ENCODE data around the gene NEO1.
"Not testable (repeated sequence)": the region's sequence is repeated elsewhere in the genome, so short reads cannot be mapped to it uniquely, and the experiment has no call there.

Gene NEO1

DNA sequence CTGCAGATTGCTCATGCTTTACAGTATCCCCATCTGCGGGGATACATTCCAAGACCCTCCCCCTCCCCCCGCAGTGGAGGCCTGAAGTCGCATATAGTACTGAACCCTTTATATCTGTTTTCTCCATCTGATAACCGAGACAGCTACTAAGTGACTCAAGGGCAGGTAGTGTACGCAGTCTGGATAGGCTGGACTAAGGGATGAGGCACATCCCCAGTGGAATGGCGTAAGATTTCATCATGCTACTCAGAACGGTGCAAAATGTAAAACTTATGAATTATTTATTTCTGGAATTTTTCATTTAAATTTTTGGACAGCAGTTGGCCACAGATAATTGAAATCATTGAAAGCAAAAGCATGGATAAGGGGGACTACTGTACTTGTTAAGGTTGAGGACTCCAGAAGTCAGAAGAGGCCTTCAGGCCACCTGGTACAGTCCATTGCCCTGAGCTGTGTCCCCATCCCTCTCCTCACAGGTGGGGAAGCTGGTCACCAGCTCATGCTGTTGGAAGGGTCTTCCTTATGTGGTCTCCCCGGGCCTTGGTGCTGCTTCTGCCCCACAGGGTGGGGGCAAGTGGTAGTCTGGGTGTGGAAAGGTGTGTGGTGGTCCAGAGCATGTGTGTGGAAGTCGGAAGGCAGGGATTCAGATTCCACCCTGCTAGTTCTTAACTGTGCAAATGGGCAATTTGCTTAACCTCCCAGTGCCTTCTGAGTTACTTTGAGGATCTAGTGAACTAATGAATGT is 244.5 kb downstream of the NEO1 start:
- no peak overlapping the region for H3K4me3 ChIP-seq (ENCODE audit: low read length)
- no peak overlapping the region for H3K4me2 ChIP-seq (ENCODE audit: low read length)
- H3K9me2 ChIP-seq (replicated peaks; ENCODE audit: control insufficient read depth, low read length): no peaks in the 10 kb centered on the region
- H3K27me3 ChIP-seq (ENCODE audit: control insufficient read depth, low read length): peaks cover 4% of the 10 kb centered on the region
- no peaks in the 10 kb centered on the region for H3K79me2 ChIP-seq (ENCODE audit: control insufficient read depth, low read length)
- H3K27ac ChIP-seq (ENCODE audit: low read depth, low read length): no peak overlapping the region
- H4K20me1 ChIP-seq (ENCODE audit: control insufficient read depth, insufficient read depth, low read depth, low read length): no peaks in the 10 kb centered on the region
- no peak for TF ChIP-seq EZH2phosphoT487 (IDR thresholded peaks at IDR 0.05; ENCODE audit: borderline replicate concordance, low read length)
- TF ChIP-seq, protein P1, sequence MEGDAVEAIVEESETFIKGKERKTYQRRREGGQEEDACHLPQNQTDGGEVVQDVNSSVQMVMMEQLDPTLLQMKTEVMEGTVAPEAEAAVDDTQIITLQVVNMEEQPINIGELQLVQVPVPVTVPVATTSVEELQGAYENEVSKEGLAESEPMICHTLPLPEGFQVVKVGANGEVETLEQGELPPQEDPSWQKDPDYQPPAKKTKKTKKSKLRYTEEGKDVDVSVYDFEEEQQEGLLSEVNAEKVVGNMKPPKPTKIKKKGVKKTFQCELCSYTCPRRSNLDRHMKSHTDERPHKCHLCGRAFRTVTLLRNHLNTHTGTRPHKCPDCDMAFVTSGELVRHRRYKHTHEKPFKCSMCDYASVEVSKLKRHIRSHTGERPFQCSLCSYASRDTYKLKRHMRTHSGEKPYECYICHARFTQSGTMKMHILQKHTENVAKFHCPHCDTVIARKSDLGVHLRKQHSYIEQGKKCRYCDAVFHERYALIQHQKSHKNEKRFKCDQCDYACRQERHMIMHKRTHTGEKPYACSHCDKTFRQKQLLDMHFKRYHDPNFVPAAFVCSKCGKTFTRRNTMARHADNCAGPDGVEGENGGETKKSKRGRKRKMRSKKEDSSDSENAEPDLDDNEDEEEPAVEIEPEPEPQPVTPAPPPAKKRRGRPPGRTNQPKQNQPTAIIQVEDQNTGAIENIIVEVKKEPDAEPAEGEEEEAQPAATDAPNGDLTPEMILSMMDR (IDR thresholded peaks at IDR 0.05; ENCODE audit: low read depth, low read length, poor library complexity, severe bottlenecking): no peak
- H3K9me3 ChIP-seq (ENCODE audit: control insufficient read depth, insufficient read depth, low read length): no peaks in the 10 kb centered on the region
- no peaks in the 10 kb centered on the region for H3K36me3 ChIP-seq (ENCODE audit: control insufficient read depth, low read length)
- no peaks in the 10 kb centered on the region for H3F3A ChIP-seq (ENCODE audit: control insufficient read depth, insufficient read depth)
- no peaks in the 10 kb centered on the region for H3K4me1 ChIP-seq (ENCODE audit: control insufficient read depth, low read length)

DNA sequence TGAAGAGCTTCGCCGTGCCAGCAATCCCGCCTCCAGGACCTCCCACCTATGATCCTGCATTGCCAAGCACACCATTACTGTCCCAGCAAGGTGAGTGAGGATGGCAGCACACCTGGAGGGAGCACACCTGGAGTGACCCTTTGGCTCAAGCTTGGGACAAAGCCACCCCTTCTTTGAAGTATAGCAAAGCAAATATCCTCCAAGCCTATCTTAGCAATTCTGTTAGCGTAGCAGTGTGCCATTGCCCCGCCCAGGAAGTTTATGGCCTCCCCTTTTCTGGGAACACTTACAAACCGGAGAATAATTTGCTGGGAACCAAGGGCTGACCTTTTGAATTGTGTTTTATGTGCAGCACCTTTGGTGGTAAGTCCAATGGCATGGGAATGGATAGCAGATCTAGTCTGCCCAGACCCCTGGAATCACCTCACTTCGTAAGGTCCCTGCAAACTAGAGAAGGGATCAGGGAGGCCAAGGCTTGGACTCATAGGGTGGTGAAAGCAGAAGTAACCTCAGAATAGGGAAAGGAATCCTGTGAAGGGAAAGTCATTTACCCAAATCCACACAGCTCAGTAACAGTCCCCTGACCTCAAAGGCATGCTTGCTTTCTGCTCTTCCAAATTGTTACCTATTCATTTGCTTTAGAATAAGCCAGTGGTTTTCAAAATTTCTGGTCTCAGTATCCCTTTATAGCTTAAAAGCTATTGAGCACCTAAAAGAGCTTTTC is 246.4 kb downstream of the NEO1 start:
- Histone ChIP-seq H3F3A (ENCODE audit: control insufficient read depth, insufficient read depth) (no peaks in the 10 kb centered on the region), H3K79me2 (ENCODE audit: control insufficient read depth, low read length) (no peaks in the 10 kb centered on the region), H3K27ac (ENCODE audit: low read depth, low read length) (no peak overlapping the region), H3K4me2 (ENCODE audit: low read length) (no peak overlapping the region), H3K9me3 (ENCODE audit: control insufficient read depth, insufficient read depth, low read length) (no peaks in the 10 kb centered on the region), H3K27me3 (ENCODE audit: control insufficient read depth, low read length) (no peaks in the 10 kb centered on the region; the same call in 1 of the 2 replicates), H3K36me3 (ENCODE audit: control insufficient read depth, low read length) (no peaks in the 10 kb centered on the region), H4K20me1 (ENCODE audit: control insufficient read depth, insufficient read depth, low read depth, low read length) (no peaks in the 10 kb centered on the region), H3K4me3 (ENCODE audit: low read length) (no peak overlapping the region), H3K9me2 (replicated peaks; ENCODE audit: control insufficient read depth, low read length) (no peaks in the 10 kb centered on the region), H3K4me1 (ENCODE audit: control insufficient read depth, low read length) (no peaks in the 10 kb centered on the region)
- TF ChIP-seq EZH2phosphoT487 (IDR thresholded peaks at IDR 0.05; ENCODE audit: borderline replicate concordance, low read length): no peak
- TF ChIP-seq, protein P1 (IDR thresholded peaks at IDR 0.05; ENCODE audit: low read depth, low read length, poor library complexity, severe bottlenecking): no peak

DNA sequence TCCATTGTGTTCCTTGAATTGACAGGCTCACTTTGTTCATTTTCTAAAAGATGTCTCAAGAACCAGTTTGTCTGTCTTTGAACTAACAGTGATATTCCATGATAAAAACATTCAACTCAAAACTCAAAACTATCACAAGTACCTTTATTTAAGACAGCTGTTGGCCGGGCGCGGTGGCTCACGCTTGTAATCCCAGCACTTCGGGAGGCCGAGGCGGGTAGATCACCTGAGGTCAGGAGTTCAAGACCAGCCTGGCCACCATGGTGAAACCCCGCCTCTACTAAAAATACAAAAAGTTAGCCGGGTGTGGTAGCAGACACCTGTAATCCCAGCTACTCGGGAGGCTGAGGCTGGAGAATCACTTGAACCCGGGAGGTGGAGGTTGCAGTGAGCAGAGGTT is 248.0 kb downstream of the NEO1 start:
- H4K20me1 ChIP-seq (ENCODE audit: control insufficient read depth, insufficient read depth, low read depth, low read length); H3K9me2 ChIP-seq (replicated peaks; ENCODE audit: control insufficient read depth, low read length); H3K4me1 ChIP-seq (ENCODE audit: control insufficient read depth, low read length); H3K27ac ChIP-seq (ENCODE audit: low read depth, low read length); H3K4me3 ChIP-seq (ENCODE audit: low read length); H3K36me3 ChIP-seq (ENCODE audit: control insufficient read depth, low read length); H3K79me2 ChIP-seq (ENCODE audit: control insufficient read depth, low read length); H3F3A ChIP-seq (ENCODE audit: control insufficient read depth, insufficient read depth); H3K27me3 ChIP-seq (ENCODE audit: control insufficient read depth, low read length); H3K9me3 ChIP-seq (ENCODE audit: control insufficient read depth, insufficient read depth, low read length); H3K4me2 ChIP-seq (ENCODE audit: low read length): not testable (repeated sequence)

DNA sequence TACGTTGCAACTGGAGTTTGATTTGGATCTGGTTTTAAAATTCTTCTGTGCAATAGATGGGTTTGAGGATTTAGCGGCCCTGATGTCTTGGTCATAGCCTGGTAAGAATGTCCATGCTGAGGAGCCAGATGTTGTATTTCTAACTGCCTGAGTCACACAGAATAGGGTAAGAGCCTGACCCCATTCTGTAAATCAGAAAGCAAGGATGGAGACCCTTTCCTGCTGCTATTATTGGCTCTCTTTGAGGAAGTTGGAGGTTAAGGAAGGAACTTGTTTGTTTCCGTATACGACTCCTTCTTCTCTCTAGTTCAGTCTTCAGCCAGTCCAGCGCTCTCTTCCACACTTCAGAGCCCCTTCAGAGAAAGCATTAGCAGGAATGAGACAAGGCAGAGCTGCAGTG is 251.4 kb downstream of the NEO1 start:
- no peaks in the 10 kb centered on the region for H3K4me1 ChIP-seq (ENCODE audit: control insufficient read depth, low read length)
- no peak for TF ChIP-seq EZH2phosphoT487 (IDR thresholded peaks at IDR 0.05; ENCODE audit: borderline replicate concordance, low read length)
- TF ChIP-seq, protein P1 (IDR thresholded peaks at IDR 0.05; ENCODE audit: low read depth, low read length, poor library complexity, severe bottlenecking): no peak

More for the DNA sequence above, 251.4 kb downstream of the NEO1 start:
- no peaks in the 10 kb centered on the region for H3K9me2 ChIP-seq (replicated peaks; ENCODE audit: control insufficient read depth, low read length)
- no peak overlapping the region for H3K4me3 ChIP-seq (ENCODE audit: low read length)
- no peaks in the 10 kb centered on the region for H3K9me3 ChIP-seq (ENCODE audit: control insufficient read depth, insufficient read depth, low read length)
- peaks cover 3% of the 10 kb centered on the region; the same call in 1 of the 2 replicates for H3K27me3 ChIP-seq (ENCODE audit: control insufficient read depth, low read length)
- no peak overlapping the region for H3K4me2 ChIP-seq (ENCODE audit: low read length)
- no peaks in the 10 kb centered on the region for H3F3A ChIP-seq (ENCODE audit: control insufficient read depth, insufficient read depth)
- no peaks in the 10 kb centered on the region for H4K20me1 ChIP-seq (ENCODE audit: control insufficient read depth, insufficient read depth, low read depth, low read length)
- H3K36me3 ChIP-seq (ENCODE audit: control insufficient read depth, low read length): no peaks in the 10 kb centered on the region
- no peak overlapping the region for H3K27ac ChIP-seq (ENCODE audit: low read depth, low read length)
- no peaks in the 10 kb centered on the region for H3K79me2 ChIP-seq (ENCODE audit: control insufficient read depth, low read length)
